ENCODE results near the gene CAPN2.
"Not testable (repeated sequence)": the region's sequence is repeated elsewhere in the genome, so short reads cannot be mapped to it uniquely, and the experiment has no call there.

Gene CAPN2

DNA sequence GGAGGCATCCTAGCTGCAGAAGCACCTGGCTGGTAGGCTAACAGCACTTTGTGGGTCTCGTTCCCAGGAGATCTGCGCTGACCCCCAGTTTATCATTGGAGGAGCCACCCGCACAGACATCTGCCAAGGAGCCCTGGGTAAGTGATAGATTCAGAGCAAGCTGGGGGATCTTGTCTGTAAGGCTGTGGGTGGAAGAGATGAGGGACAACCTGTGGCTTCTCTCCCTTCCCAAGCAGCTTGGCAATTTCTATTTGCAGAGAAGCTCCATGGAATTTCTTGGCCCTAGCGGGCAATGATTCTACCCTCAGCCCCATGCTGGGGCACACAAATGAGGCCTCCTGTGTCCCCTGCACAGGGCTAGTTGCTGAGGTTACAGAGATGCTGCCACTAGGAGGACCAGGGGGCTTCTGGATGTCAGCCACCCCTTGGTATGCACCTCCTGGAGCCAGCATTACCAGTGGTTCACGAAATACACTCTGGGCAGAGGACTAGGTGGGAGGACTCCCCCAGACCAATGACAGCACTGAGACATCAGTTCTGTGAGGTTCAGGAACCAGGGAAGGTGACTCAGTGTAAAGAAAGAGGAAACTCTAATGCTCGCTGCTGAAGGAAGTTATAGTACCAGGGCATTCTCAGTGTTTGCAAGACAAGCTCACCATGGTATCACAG lies 5.5 kb downstream of the CAPN2 start:
- DNase-seq: no peak

DNA sequence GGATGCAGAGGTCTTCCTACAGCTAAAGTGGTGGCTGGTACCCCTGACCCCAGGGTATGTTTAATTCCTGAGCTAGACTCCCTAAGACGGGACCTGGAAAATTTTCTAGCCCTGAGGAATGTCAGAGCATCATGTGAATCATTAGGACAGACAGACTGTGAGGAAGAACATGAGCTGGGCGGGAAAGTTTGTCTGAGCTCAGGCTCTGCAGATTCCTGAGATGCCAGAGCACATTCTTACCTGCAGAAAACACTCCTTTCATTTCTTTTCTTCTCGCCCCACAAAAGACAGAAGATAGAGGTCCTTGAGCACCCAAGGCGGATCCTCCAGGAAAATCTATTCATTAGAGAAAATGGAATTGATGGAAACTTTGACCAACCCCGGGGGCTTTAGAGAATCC lies 6.5 kb downstream of the CAPN2 start:
- DNase-seq: no peak

DNA sequence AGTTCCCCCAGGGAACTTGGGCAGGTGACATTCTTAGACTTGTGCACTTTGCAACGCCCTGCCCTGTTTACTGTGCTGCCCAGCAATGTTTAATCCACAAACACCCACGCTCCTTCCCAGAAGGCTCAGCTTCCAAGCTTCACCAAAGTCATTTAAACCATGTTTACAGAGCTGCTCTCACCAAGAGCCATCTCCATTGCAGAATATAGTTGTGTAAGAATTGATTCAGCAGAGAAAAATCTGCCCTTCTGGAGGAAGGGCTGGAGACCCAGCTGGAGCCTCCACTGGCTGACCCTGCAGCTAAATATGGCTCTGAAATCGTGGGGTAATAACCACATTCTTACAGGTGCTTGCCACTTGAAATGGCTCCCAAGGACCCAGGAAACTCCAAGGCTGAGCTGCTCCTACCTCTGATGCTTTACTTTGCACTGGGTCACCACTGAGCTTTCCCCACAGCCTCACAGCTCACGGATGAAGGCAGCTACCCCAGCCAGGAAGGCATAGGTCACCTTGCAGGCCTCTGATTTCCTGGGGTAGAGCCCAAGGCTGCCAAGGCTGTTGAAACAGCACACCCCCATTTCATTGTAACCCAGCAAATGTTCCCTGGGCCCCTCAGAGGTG lies 8.7 kb downstream of the CAPN2 start:
- DNase-seq: no peak

- DNase-seq: no peak
These were observed 9.6 kb downstream of the CAPN2 start for GRCh38 chr1:223721658-223722607.

GRCh38 chr1:223723351-223723904 lies 11.1 kb downstream of the CAPN2 start:
- DNase-seq: no peak

GRCh38 chr1:223724376-223724775 lies 12.0 kb downstream of the CAPN2 start:
- no peak for DNase-seq

DNA sequence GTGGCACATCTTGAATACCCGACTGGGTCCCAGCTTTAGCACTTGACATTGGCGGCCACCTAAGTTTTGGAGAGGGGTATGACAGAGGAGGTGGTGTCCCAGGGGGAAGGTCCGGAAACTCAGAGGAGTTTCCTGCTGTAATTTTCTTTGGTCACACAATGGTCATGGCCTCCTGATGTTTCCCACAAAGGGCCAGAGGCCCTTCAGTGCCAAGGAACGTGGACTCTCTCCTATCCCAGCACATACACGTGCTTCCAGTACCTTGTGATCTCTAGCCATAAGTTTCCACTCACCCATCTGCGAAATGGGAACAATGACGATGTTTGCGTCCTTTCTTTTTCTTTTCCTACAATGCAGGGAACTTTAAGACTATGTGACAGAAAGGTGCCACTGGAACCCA lies 13.2 kb downstream of the CAPN2 start:
- no peak for DNase-seq

GRCh38 chr1:223726380-223727001 lies 14.2 kb downstream of the CAPN2 start:
- no peak for DNase-seq

GRCh38 chr1:223727541-223727940 lies 15.2 kb downstream of the CAPN2 start:
- no peak for DNase-seq

GRCh38 chr1:223729906-223730305 lies 17.6 kb downstream of the CAPN2 start:
- no peak for DNase-seq

DNA sequence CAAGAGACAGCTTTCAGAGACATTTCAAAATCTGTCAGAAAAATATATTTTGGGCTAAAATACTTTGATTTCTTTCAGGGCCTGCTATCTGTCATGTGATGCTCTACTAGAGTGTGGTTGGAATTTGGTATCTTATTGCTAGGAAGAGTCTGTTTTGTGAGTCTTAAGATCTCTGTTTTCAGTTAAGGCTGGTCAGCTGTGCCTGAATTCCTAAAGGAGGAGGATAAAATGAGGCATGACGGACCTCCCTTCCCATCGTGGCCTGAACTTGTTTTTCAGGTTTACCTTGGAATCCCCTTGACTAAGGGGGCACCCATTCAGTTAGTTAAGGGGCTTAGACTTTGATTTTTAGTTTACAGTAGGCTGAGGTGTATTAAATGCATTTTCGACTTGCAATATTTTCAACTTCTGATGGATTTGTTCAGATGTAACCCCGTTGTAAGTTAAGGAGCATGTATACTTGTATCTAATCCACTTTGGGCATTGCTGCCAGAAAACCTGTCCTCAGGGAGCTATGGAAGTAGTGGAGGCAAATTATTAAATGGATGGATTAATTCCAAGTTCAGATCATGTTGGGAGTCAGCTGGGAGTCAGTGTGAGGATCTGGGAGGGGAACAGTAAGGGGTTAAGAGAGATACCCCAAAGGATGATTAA lies 18.3 kb downstream of the CAPN2 start:
- no peak for DNase-seq

DNA sequence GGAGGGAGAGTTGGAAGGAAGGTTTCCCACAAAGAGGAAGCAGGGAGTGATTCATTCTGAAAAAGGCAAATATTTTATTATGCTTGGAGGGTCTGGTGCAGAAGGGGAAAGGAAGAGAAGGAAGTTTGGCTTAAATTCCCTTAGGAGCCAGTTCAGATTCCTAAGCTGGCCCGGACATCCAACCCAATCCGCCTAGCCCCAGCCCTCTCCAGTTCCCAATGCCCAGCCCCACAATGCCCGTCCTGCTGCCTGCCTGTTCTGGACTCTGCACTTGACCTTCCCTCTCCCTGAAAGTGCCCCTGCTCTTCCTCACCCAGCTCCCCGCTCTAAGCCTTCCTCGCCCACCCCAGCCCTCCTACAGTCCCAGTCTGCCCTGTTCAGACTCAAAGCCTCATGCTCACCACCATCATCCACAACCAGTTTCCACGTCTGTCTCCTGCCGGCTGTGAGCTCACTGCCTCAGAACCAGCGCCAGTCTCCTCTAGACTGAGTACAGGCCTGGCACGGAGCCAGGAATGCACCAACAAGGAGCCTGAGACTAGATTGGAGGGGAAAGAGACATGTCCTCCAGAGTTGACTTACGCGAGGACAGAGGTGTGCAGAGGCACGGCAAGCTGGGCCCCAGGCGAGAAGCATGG lies 18.9 kb downstream of the CAPN2 start:
- no peak for DNase-seq

- no peak for DNase-seq
These were observed 20.9 kb downstream of the CAPN2 start for GRCh38 chr1:223732993-223733798.

DNA sequence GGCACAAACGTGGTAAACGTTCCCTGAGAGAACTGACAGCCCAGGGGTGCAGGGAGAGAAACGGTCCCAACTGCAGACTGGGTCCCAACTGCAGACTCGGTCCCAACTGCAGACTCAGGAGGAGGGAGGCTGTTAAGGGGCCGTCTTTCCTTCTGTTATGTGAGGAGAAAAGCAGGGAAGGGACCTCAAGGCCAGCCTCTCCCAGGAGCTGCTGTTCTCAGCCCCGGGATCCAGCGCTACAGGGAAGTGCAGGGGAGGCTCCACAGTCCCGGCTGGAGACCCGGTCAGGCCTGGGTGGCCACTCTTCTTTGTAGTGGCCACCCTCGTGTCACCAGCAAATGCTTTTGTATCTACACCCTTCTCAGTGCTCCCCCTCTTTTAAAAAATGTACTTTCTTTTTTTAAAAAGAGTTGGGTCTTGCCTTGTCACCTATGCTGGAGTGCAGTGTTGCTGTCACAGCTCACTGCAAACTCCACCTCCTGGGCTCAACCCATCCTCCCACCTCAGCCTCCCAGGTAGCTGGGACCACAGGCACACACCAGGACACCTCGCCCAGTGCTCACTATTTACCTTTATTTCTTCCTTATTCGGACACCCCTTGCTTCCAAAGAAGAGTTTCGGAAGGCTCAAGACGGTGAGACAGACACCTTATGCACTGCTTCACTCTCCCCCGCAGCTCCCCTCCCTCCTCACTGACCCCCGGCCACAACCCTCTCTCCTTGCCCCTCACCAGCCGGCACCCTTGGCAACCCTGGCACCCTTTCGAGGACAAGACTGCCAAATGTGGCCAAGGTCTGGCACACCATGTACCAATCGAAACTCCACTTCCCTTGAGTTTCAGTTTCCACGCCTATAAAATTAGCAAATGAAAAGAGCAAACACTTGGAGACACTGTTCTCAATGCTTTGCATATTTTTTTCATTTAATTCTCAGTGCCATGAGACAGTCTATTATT lies 21.8 kb downstream of the CAPN2 start:
- no peak for DNase-seq

- DNase-seq: not testable (repeated sequence)
These were observed 24.3 kb downstream of the CAPN2 start for GRCh38 chr1:223736638-223737037.

DNA sequence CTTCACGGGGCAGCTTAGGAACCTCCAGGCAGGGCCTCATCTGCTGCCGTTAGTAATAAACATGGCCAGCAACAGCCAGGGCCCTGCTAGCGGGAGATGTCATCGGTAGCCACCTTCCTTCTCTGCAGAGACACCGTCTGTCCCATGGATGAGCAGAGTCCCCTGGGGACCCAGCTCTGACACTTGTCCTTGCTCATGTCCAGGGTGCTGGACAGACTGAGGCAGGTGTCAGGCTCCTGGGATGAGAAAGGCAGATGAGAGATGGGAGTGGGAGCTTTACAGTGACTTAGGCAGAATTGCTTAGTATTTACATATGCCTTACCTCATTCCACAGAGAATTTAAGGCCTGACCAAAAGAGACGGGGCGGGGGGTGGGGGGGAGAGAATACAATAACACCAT lies 25.0 kb downstream of the CAPN2 start:
- no peak for DNase-seq

DNA sequence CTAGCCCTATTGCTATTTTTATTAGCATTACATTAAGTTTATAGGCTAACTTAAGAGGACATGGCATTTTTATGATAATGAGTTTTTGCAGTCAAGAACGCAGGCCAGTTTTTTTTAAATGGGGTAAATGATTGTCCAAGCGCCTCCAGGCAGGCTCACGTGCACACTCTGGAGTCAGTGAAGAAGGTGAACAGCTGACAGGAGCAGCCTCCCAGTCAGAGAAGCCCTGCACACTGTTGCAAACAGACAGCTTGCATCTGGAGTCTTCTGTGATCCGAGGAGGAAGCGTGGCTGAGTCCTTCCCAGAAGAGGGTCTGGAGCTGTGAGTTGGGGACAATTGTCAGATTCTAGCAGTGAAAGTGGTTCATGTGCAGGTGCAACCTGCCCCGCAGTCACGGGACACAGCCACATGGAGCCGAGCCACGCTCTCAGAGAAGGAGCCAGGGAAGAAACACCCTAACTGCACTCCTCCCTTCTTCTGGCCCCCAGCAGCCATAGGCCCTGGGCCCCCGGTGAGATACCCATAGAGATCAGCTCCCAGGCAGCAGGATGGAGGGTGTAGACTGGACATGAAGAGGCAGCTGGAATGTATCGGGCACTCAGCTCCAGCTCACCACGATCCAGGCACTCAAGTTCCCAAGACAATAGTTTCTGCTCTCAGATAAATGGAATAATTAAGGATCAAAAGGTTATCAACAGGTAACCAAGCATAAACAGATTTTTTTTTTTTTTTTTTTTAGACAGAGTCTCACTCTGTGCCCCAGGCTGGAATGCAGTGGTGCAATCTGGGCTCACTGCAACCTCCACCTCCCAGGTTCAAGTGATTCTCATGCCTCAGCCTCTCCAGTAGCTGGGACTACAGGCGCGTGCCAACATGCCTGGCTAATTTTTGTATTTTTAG lies 26.4 kb downstream of the CAPN2 start:
- no peak for DNase-seq

DNA sequence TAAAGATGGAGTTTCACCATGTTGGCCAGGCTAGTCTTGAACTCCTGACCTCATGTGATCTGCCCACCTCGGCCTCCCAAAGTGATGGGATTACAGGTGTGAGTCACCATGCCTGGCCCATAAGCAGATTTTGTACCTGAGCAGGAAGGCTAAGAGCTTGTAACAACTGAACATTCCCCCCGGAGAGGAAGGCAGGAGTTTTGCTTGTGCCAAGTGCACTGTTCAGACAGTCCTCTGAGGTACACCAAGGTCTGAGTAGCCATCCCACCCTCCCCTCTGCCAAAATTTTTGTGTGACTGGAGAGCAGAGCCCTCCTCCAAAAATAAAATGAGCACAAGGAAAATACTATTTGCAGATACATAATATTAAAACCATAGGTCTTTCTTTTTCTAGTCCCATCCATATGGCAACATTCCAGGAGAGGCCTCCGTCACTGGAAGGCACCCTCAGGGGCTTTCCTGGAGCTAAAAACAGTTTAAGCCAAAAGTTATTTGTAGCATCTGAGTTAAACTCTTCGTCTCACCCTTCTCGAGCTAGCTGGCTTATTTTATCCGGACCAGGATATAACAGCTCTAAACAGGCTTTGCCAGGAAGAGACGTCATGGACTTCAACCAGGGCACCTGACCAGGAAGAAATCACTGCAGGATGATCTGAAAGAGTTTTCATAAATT lies 27.2 kb downstream of the CAPN2 start:
- no peak for DNase-seq

Data from NCI-H187 treated with DMSO at 0.1 percent for 48 hours (cell line).